Lower leg skin (tissue), 3 donors: Measurements from ENCODE around the gene C3orf70.

Experiments used
- POLR2A ChIP-seq, 2 donors: fragments of 450-650 bp; IDR thresholded peaks; one replicate each; pipeline ENCODE4 v1.6.1; 2016 to 2017; ENCODE audit warnings: antibody characterized with exemption in 2 of 2, mild to moderate bottlenecking in 1 of 2, moderate library complexity in 1 of 2
- TF ChIP-seq, protein P1 (sequence below), 3 donors: fragments of 450-650 bp; IDR thresholded peaks; one replicate each; pipeline ENCODE4 v1.5.1; 2016; ENCODE audit warnings: antibody characterized with exemption in 3 of 3, mild to moderate bottlenecking in 3 of 3, moderate library complexity in 2 of 3

- TF ChIP-seq, protein P1, sequence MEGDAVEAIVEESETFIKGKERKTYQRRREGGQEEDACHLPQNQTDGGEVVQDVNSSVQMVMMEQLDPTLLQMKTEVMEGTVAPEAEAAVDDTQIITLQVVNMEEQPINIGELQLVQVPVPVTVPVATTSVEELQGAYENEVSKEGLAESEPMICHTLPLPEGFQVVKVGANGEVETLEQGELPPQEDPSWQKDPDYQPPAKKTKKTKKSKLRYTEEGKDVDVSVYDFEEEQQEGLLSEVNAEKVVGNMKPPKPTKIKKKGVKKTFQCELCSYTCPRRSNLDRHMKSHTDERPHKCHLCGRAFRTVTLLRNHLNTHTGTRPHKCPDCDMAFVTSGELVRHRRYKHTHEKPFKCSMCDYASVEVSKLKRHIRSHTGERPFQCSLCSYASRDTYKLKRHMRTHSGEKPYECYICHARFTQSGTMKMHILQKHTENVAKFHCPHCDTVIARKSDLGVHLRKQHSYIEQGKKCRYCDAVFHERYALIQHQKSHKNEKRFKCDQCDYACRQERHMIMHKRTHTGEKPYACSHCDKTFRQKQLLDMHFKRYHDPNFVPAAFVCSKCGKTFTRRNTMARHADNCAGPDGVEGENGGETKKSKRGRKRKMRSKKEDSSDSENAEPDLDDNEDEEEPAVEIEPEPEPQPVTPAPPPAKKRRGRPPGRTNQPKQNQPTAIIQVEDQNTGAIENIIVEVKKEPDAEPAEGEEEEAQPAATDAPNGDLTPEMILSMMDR (IDR thresholded peaks at IDR 0.05), result no peak
- TF ChIP-seq POLR2A (IDR thresholded peaks at IDR 0.05), result no peak
Observed at GRCh38 chr3:185153171-185153771, 411 bp upstream of the C3orf70 start.
